ENCODE measurements around the gene IFITM1.

Gene IFITM1

GRCh38 chr11:335779-336658, 22.2 kb downstream of the IFITM1 start:
- no peak for FAIRE-seq

DNA sequence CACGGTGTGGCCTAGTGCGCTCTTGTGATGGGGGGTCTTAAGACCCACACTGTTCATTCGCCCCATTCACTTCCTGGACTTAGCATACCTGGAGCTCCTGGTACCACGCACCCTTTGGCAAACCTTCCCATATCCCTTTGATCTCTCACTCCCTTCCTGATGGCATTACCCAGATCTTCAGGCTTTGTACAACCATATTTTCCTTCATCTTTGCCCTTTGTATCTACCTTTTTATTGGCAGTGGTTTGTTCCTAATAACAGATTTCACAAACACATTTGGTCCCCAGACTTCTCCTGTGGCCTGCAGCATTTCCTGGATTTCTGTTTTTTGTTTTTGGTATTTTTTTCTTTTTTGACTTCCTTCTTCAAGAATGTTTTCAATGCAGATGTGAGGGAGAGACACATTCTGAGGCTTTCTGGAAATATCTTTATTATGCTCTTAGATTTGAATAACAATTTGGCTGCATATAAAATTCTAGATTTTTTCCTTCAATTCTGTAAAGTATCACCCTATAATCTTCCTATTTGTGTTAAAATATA, 22.9 kb downstream of the IFITM1 start:
- FAIRE-seq, result no peak
- DNase-seq (ENCODE audit: insufficient read length, low spot score), result no peak
- no peak for TF ChIP-seq CTCF (IDR thresholded peaks at IDR 0.05; ENCODE audit: insufficient read depth, missing control alignments)

More at GRCh38 chr11:335779-336658, 22.2 kb downstream of the IFITM1 start:
- no peak for DNase-seq (ENCODE audit: insufficient read length, low spot score)
- TF ChIP-seq CTCF (IDR thresholded peaks at IDR 0.05; ENCODE audit: insufficient read depth, missing control alignments), result no peak

DNA sequence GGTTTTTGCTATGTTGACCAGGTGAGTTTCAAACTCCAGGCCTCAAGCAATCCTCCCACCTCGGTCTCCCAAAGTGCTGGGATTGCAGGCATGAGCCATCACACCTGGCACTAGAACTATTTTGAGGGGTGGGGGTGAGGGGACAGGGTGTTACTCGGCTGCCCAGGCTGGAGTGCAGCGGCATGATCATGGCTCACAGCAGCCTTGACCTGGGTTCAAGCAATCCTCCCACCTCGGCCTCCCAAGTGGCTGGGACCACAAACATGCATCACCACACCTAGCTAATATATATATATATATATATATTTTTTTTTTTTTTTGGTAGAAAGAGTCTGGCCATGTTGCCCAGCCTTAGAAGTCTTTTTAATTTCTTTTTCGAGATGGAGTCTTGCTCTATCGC, 23.9 kb downstream of the IFITM1 start:
- TF ChIP-seq CTCF (IDR thresholded peaks at IDR 0.05; ENCODE audit: insufficient read depth, missing control alignments), result no peak
- FAIRE-seq (no peak), DNase-seq (ENCODE audit: insufficient read length, low spot score) (no peak)

- no peak for TF ChIP-seq CTCF (IDR thresholded peaks at IDR 0.05; ENCODE audit: insufficient read depth, missing control alignments)
- no peak for DNase-seq (ENCODE audit: insufficient read length, low spot score)
- no peak for FAIRE-seq
Measured at GRCh38 chr11:339963-340362, 26.1 kb downstream of the IFITM1 start.

GRCh38 chr11:340539-341512, 27.0 kb downstream of the IFITM1 start:
- TF ChIP-seq CTCF (IDR thresholded peaks at IDR 0.05; ENCODE audit: insufficient read depth, missing control alignments), result no peak
- DNase-seq (ENCODE audit: insufficient read length, low spot score), result no peak
- no peak for FAIRE-seq

GRCh38 chr11:342328-342727, 28.5 kb downstream of the IFITM1 start:
- TF ChIP-seq CTCF (IDR thresholded peaks at IDR 0.05; ENCODE audit: insufficient read depth, missing control alignments), result no peak
- no peak for FAIRE-seq

More at GRCh38 chr11:342328-342727, 28.5 kb downstream of the IFITM1 start:
- DNase-seq (ENCODE audit: insufficient read length, low spot score), result no peak
